Measurements from ENCODE around the gene KNCN. TPM values are rescaled to one million over a fixed set of nuclear protein-coding genes. Genes with fewer than 3 reads are reported as not detected.

The KNCN gene
- total RNA-seq, 1 donor from 2014 or later, result not detected

- Mint-ChIP-seq H3K27me3 (peaks cover 56% of the 10 kb centered on the region), H3K4me3 (no peak overlapping the region), H3K36me3 (ENCODE audit: low read depth) (no peaks in the 10 kb centered on the region), H3K4me1 (no peaks in the 10 kb centered on the region), H3K27ac (no peak overlapping the region), H3K9me3 (no peaks in the 10 kb centered on the region)
- CTCF ChIA-PET, result no interaction called here
- no peak for ATAC-seq (ENCODE audit: low read depth)
- no peak for DNase-seq
- intact Hi-C loops (cut with micrococcal nuclease), result no loop called here
- POLR2A ChIA-PET, result no interaction called here
- no peak for TF ChIP-seq CTCF (IDR thresholded peaks at IDR 0.05)
These were observed 26.6 kb downstream of the KNCN start for GRCh38 chr1:46524843-46525242.

- intact Hi-C loops (cut with micrococcal nuclease), result no loop called here
- ChIA-PET CTCF (no interaction called here), POLR2A (no interaction called here)
- no peaks in the 10 kb centered on the region for H3K4me1 Mint-ChIP-seq
- ATAC-seq (ENCODE audit: low read depth) (no peak), DNase-seq (no peak)
- no peak for TF ChIP-seq CTCF (IDR thresholded peaks at IDR 0.05)
- H3K4me3 Mint-ChIP-seq, result no peak overlapping the region
- H3K27ac Mint-ChIP-seq, result no peak overlapping the region
- H3K27me3 Mint-ChIP-seq, result peaks cover 50% of the 10 kb centered on the region
- H3K9me3 Mint-ChIP-seq, result no peaks in the 10 kb centered on the region
- no peaks in the 10 kb centered on the region for H3K36me3 Mint-ChIP-seq (ENCODE audit: low read depth)
These were observed 27.7 kb downstream of the KNCN start for GRCh38 chr1:46523496-46524353.

- intact Hi-C loops (cut with micrococcal nuclease), result no loop called here
- Mint-ChIP-seq H3K4me3 (no peak overlapping the region), H3K27me3 (peaks cover 45% of the 10 kb centered on the region)
These were observed 28.5 kb downstream of the KNCN start for GRCh38 chr1:46522969-46523320.

DNA sequence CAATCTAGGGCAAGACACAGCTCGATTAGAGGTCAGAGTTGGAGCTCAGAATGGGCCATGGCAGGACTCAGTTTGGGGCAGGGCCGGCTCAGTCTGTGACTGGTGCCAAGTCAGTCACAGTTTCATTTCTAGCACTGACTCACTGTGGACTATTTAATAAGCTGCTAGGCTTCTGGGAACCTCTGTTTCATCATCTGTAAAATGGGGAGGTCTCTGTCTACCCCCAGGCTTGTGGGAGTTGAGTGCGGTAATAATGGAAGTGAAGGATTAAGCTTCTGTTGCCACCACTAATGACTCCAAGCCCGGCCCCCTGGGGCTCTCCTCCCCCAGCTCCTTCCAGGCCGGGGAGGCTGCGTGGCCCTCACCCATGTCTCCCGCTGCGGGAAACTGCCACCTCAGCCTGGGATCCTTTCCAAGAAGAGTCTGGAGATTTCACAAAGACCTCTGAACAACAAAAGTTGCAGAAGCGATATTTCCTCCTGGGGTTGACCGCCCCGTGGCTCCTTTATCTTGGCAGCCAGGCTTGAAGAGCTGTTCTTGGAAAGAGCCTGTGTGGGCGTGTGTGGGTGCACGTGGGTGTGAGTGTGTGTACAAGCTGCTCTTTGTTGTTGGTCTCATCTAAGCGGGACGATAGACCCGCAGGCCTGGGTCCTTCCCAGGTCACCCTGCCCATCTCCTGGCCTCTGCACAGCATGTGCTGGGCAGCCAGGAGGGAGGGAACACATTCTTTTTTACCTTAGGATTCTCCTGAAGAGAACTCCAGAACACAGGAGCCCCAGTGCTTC, 29.1 kb downstream of the KNCN start:
- Mint-ChIP-seq H3K27ac (no peak overlapping the region), H3K4me3 (no peak overlapping the region), H3K36me3 (ENCODE audit: low read depth) (no peaks in the 10 kb centered on the region), H3K27me3 (peaks cover 42% of the 10 kb centered on the region), H3K4me1 (no peaks in the 10 kb centered on the region), H3K9me3 (no peaks in the 10 kb centered on the region)
- ChIA-PET CTCF (no interaction called here), POLR2A (no interaction called here)
- ATAC-seq (ENCODE audit: low read depth) (no peak), DNase-seq (no peak)
- no peak for TF ChIP-seq CTCF (IDR thresholded peaks at IDR 0.05)
- intact Hi-C loops (cut with micrococcal nuclease), result no loop called here

More at GRCh38 chr1:46522969-46523320, 28.5 kb downstream of the KNCN start:
- Mint-ChIP-seq H3K27ac (no peak overlapping the region), H3K4me1 (no peaks in the 10 kb centered on the region), H3K36me3 (ENCODE audit: low read depth) (no peaks in the 10 kb centered on the region), H3K9me3 (no peaks in the 10 kb centered on the region)
- ChIA-PET CTCF (no interaction called here), POLR2A (no interaction called here)
- no peak for TF ChIP-seq CTCF (IDR thresholded peaks at IDR 0.05)
- no peak for ATAC-seq (ENCODE audit: low read depth)
- DNase-seq, result no peak

DNA sequence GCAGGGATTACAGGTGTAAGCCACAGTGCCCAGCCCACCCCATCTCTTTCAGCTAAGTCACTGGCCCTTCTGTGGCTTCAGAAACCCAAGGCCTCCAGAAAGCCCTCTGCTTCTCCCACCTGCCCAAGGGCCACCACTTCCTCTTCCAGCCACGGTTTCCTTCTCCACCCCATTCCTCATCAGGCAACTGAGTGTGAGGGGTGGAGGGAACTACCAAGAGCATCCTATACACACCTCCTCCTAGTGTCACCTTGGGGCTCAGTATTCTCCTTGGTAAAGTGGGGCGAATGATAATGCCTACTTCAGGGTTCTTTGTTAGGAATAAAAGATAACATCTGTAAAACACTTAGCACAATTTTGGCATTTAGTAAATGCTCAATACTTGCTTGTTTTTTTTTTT, 30.0 kb downstream of the KNCN start:
- CTCF ChIA-PET, result no interaction called here
- DNase-seq, result no peak
- H3K4me1 Mint-ChIP-seq, result no peaks in the 10 kb centered on the region
- no peak overlapping the region for H3K4me3 Mint-ChIP-seq
- intact Hi-C loops (cut with micrococcal nuclease), result no loop called here
- POLR2A ChIA-PET, result no interaction called here
- no peak overlapping the region for H3K27ac Mint-ChIP-seq
- H3K9me3 Mint-ChIP-seq, result no peaks in the 10 kb centered on the region
- H3K27me3 Mint-ChIP-seq, result peaks cover 47% of the 10 kb centered on the region
- no peaks in the 10 kb centered on the region for H3K36me3 Mint-ChIP-seq (ENCODE audit: low read depth)
- TF ChIP-seq CTCF (IDR thresholded peaks at IDR 0.05), result no peak
- no peak for ATAC-seq (ENCODE audit: low read depth)

All from activated B cell treated with CpG ODN at 0.5 μM for 24 hours (primary cell).